Sigmoid colon (tissue), 7 donors: ENCODE data around the gene YY2. TPM values are rescaled to one million over a fixed set of nuclear protein-coding genes. Genes with fewer than 3 reads are reported as not detected.

Experiments
- DNase-seq: peaks from one replicate; pipeline ENCODE4 v3.0.0-alpha.2; 2019
- H3K27ac ChIP-seq, 4 donors: fragments of 200-600 bp; sonication (generic); one replicate each; pipeline ENCODE4 v1.5.1; 2016 to 2019; ENCODE audit warnings: mild to moderate bottlenecking in 1 of 4
- H3K27me3 ChIP-seq, 3 donors: fragments of 200-600 bp; sonication (generic); one replicate each; pipeline ENCODE4 v1.5.1; 2019; ENCODE audit warnings: mild to moderate bottlenecking in 1 of 3
- H3K36me3 ChIP-seq, 4 donors: fragments of 200-600 bp; sonication (generic); one replicate each; pipeline ENCODE4 v1.5.1; 2016 to 2019
- H3K4me1 ChIP-seq, 4 donors: fragments of 200-600 bp; sonication (generic); one replicate each; pipeline ENCODE4 v1.5.1; 2017 to 2019
- H3K4me3 ChIP-seq, 4 donors: fragments of 200-600 bp; sonication (generic); one replicate each; pipeline ENCODE4 v1.5.1; 2017 to 2019; ENCODE audit warnings: mild to moderate bottlenecking in 2 of 4, moderate library complexity in 1 of 4
- H3K9me3 ChIP-seq, 4 donors: fragments of 200-600 bp in 3 of 4; sonication (generic) in 3 of 4; one replicate each; pipeline versions ENCODE4 v1.5.1 to v1.6.1; 2013 to 2019
- CTCF ChIP-seq, 4 experiments: fragments of 450-650 bp in 3 of 4; fragments of 200-600 bp in 1 of 4; IDR thresholded peaks; one replicate each; pipeline ENCODE4 v1.5.1; 2016 to 2019; ENCODE audit warnings: antibody characterized with exemption in 4 of 4, mild to moderate bottlenecking in 3 of 4, moderate library complexity in 2 of 4
- EP300 ChIP-seq, 4 donors: sonication (generic); formaldehyde crosslinking; IDR thresholded peaks; one replicate each; pipeline ENCODE4 v1.6.1; 2017; ENCODE audit warnings: antibody characterized with exemption in 4 of 4
- POLR2A ChIP-seq, 2 donors: fragments of 450-650 bp; IDR thresholded peaks; one replicate each; pipeline ENCODE4 v1.6.1; 2016; ENCODE audit warnings: antibody characterized with exemption in 2 of 2, mild to moderate bottlenecking in 2 of 2, moderate library complexity in 2 of 2
- POLR2AphosphoS5 ChIP-seq, 4 donors: sonication (generic); formaldehyde crosslinking; IDR thresholded peaks; one replicate each; pipeline ENCODE4 v1.6.1; 2017; ENCODE audit warnings: antibody characterized with exemption in 4 of 4
- WGBS, 2 donors: extraction: QIAGEN DNeasy Blood & Tissue Kit; methylation state at CpG; one replicate each; pipeline ENCODE4 v1.1.7; 2013; 5-methylcytosine and 5-hydroxymethylcytosine counted together
- intact Hi-C: fragments of 100-400 bp; cut with DNase I; formaldehyde crosslinking; loops from one replicate; pipeline ENCODE4 v1.15.1; 2023
- polyA plus RNA-seq, 3 donors: library from polyadenylated mRNA; stranded (reverse); fragments of 200-250 nt; gene quantifications; one replicate each; pipeline ENCODE4 v1.2.3, GENCODE V29; 2013
- total RNA-seq, 4 donors: library from RNA; depleted of rRNA; stranded (reverse); fragments of >200 nt; gene quantifications; one replicate each; pipeline ENCODE4 v1.1.0, GENCODE V29; 2016
- donor health status: healthy with polysubstance abuse.
- donor health status: Bipolar disorder and iron deficiency.
- donor health status: healthy.

The YY2 gene
- total and polyA plus RNA-seq, 7 donors, result 0.77 to 4.2 (median 2.3) TPM; not detected in 2

GRCh38 chrX:21838937-21839333 lies 16.9 kb upstream of the YY2 start:
- Histone ChIP-seq H3K36me3 (no peaks in the 10 kb centered on the region), H3K4me1 (peaks cover 0 to 8% (median 3%) of the 10 kb centered on the region in 4 donors), H3K27ac (peak overlapping the region; percentile 70 to 88 (median 81)), H3K27me3 (no peaks in the 10 kb centered on the region), H3K9me3 (no peaks in the 10 kb centered on the region), H3K4me3 (peak overlapping the region; percentile 56 to 72 (median 64))
- TF ChIP-seq POLR2A (IDR thresholded peaks at IDR 0.05), result no peak
- TF ChIP-seq CTCF (IDR thresholded peaks at IDR 0.05), result no peak
- TF ChIP-seq POLR2AphosphoS5 (IDR thresholded peaks at IDR 0.05), result no peak
- no peak for TF ChIP-seq EP300 (IDR thresholded peaks at IDR 0.05)
- intact Hi-C loops, result loop anchor here (5.0 kb wide), 1 partner anchor 128 kb away; no protein-coding TSS in a partner anchor
- no peak for DNase-seq
- WGBS, 2 donors, result 1 to 3% methylated on average over 4 of the region's 4 CpGs

- H3K27ac ChIP-seq, result peak within 1 kb of the TSS; percentile 70 to 88 (median 81)
- no peak for TF ChIP-seq CTCF (IDR thresholded peaks at IDR 0.05)
- no peak for TF ChIP-seq EP300 (IDR thresholded peaks at IDR 0.05)
- peak; percentile 18 to 58 for TF ChIP-seq POLR2A (IDR thresholded peaks at IDR 0.05)
- TF ChIP-seq POLR2AphosphoS5 (IDR thresholded peaks at IDR 0.05), result peak; percentile 62 to 91 (median 75)
- peak; percentile 93 for DNase-seq
- no peaks in the 10 kb centered on the region for H3K36me3 ChIP-seq
- no peaks in the 10 kb centered on the region for H3K27me3 ChIP-seq
- H3K4me1 ChIP-seq, result peaks cover 0 to 8% (median 3%) of the 10 kb centered on the region in 4 donors
- 0 to 1% methylated on average over 61 of the region's 61 CpGs for WGBS, 2 donors
- intact Hi-C loops, result loop anchor here (5.0 kb wide), 1 partner anchor 128 kb away; no protein-coding TSS in a partner anchor
- no peaks in the 10 kb centered on the region for H3K9me3 ChIP-seq
- H3K4me3 ChIP-seq, result peak within 1 kb of the TSS; percentile 56 to 72 (median 64)
Observed at GRCh38 chrX:21839334-21840192, 16.2 kb upstream of the YY2 start, which contains the start of gene MBTPS2. Gene MBTPS2 (plus strand): TSS chrX:21839617. CDS start chrX:21839735, 118 bp downstream.

GRCh38 chrX:21840193-21840545 lies 15.6 kb upstream of the YY2 start:
- Histone ChIP-seq H3K4me3 (peak overlapping the region; percentile 56 to 72 (median 64)), H3K27me3 (no peaks in the 10 kb centered on the region), H3K4me1 (peaks cover 0 to 8% (median 3%) of the 10 kb centered on the region in 4 donors), H3K27ac (peak overlapping the region in 3 of 4 donors; percentile 79 to 88 (median 83)), H3K36me3 (no peaks in the 10 kb centered on the region), H3K9me3 (no peaks in the 10 kb centered on the region)
- TF ChIP-seq POLR2AphosphoS5 (IDR thresholded peaks at IDR 0.05), result no peak
- no peak for TF ChIP-seq EP300 (IDR thresholded peaks at IDR 0.05)
- TF ChIP-seq POLR2A (IDR thresholded peaks at IDR 0.05), result no peak
- no peak for TF ChIP-seq CTCF (IDR thresholded peaks at IDR 0.05)
- 0 to 5% methylated on average over 6 of the region's 6 CpGs for WGBS, 2 donors
- intact Hi-C loops, result no loop called here
- DNase-seq, result no peak

GRCh38 chrX:21843179-21843578 lies 12.6 kb upstream of the YY2 start:
- intact Hi-C loops, result no loop called here
- WGBS, 2 donors, result 23 to 57% methylated on average over 5 of the region's 5 CpGs

More at GRCh38 chrX:21843179-21843578, 12.6 kb upstream of the YY2 start:
- no peaks in the 10 kb centered on the region for H3K9me3 ChIP-seq
- no peak for DNase-seq
- H3K27me3 ChIP-seq, result no peaks in the 10 kb centered on the region
- H3K4me3 ChIP-seq, result no peak overlapping the region
- peaks cover 0 to 8% (median 3%) of the 10 kb centered on the region in 4 donors for H3K4me1 ChIP-seq
- TF ChIP-seq POLR2A (IDR thresholded peaks at IDR 0.05) (no peak), POLR2AphosphoS5 (IDR thresholded peaks at IDR 0.05) (no peak), CTCF (IDR thresholded peaks at IDR 0.05) (no peak), EP300 (IDR thresholded peaks at IDR 0.05) (no peak)
- no peak overlapping the region for H3K27ac ChIP-seq
- H3K36me3 ChIP-seq, result peaks cover 0 to 27% (median 0%) of the 10 kb centered on the region in 4 donors
